Epidermal melanocyte (primary cell): ENCODE measurements around the gene SPEN.

Experiments
- DNase-seq: peaks from one replicate; pipeline ENCODE4 v3.0.0; 2011; ENCODE audit warnings: low spot score; ENCODE audit not compliant: insufficient read length

The SPEN gene

DNA sequence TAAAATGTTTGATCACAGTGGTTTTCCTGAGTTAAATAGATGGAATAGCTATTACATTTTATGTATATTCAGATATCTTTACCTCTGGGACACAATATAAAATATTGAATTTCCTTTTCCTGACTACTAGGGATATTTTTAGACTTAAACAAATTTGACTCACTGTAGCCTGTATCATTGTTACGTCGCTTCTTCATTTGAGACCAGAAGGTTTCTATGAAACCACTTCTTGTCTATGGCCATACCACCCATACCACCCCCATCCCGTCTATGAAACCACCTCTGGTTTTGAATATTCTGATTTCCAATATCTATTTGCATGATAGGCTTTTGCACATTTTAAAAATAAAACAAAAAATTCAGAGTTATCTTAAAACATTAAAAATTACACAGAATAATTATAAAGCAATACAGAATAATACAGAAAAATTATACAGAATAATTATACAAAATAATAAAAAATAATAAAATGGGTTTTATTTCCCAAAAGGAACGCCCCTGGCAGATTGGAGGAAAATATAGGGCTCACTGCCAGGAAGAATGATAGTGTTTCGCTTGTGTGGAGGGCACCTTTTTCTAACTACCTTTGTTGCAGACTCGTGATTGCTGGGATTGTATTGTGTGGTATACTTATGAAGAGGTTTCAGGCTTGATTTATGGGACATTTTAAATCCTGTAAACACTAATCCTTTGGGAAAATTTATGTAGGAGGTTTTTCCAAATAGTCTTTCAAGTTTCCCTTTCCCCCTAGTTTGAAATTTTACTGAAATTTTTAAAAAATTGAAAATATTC is 4.7 kb downstream of the SPEN start:
- no peak for DNase-seq

DNA sequence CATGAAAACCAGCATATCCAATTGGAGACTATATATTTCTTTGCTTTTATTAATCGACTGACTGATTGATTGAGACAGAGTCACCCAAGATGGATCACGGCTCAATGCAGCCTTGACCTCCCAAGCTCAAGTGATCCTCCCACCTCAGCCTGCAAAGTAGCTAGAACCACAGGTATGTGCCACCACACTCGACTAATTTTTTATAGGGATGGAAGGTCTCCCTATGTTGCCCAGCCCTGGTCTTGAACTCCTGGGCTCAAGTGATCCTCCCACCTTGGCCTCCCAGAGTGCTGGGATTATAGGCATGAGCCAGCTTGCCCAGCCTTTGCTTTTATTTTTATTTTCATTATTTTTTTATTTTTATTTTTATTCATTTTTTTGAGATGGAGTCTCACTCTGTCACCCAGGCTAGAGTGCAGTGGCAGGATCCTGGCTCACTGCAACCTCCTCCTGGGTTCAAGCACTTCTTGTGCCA is 5.4 kb downstream of the SPEN start:
- no peak for DNase-seq

DNA sequence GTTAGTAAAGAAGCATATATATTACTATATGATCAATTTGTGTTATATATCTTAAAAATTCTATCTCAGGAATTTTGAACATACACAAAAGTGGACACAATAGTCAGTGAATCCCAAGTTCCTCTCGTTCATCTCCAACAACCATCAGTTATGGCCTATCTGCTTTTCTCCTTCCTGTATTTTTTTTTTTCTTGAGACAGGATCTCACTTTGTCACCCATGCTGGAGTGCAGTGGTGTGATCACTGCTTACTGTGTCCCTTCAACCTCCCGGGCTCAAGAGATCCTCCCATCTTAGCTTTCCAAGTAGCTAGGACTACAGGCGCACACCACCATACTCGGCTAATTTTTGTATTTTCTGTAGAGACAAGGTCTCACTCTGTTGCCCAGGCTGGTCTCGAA is 9.4 kb downstream of the SPEN start:
- no peak for DNase-seq

DNA sequence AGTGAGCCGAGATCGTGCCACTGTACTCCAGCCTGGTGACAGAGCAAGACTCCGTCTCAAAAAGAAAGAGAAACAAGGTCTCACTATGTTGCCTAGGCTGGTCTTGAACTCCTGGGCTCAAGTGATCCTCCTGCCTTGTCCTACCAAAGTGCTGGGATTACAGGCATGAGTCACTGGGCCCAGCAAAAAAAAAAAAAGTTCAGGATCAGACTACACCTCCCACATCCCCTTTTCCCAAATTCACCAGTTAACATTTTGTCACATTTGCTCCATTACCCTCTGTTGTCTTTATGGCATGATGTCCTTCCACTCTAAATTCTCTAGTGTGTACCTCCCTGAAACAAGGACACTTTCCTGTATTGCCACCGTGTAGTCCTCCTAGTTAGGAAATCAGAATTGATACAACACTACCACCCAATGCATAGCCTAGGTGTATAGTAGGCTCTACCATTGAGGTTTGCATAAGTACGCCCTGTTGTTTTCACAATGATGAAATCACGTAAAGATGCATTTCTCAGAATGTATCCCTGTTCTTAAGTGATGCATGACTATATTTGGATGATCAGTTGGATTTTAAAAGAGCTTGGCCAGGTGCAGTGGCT is 10.7 kb downstream of the SPEN start:
- DNase-seq = no peak

DNA sequence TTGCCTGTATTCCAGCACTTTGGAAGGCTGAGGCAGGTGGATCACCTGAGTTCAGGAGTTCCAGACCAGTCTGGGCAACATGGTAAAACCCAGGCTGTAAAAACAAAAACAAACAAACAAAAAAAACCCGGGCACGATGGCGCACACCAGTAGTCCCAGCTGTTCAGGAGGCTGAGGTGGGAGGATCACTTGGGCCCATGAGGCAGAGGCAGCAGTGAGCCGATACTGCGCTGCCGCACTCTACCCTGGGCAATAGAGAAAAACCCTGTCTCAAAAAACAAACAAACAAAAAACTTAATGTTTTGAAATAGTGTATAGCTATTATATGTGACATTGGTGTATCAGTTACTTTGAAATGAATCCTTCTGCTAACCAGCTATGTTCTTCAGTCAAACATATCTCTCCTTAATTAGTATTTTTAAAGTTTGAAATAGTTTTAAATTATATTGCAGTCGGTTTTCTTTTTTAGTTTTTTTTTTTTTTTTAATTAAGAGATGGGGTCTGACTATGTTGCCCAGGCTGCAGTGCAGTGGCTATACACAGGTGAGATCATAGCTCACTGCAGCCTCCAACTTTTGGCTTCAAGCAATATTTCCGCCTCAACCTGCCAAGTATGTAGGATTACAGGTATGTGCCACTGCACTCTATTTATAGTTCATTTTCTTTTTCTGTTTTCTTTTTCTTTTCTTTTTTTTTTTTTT is 11.3 kb downstream of the SPEN start:
- DNase-seq = no peak

DNA sequence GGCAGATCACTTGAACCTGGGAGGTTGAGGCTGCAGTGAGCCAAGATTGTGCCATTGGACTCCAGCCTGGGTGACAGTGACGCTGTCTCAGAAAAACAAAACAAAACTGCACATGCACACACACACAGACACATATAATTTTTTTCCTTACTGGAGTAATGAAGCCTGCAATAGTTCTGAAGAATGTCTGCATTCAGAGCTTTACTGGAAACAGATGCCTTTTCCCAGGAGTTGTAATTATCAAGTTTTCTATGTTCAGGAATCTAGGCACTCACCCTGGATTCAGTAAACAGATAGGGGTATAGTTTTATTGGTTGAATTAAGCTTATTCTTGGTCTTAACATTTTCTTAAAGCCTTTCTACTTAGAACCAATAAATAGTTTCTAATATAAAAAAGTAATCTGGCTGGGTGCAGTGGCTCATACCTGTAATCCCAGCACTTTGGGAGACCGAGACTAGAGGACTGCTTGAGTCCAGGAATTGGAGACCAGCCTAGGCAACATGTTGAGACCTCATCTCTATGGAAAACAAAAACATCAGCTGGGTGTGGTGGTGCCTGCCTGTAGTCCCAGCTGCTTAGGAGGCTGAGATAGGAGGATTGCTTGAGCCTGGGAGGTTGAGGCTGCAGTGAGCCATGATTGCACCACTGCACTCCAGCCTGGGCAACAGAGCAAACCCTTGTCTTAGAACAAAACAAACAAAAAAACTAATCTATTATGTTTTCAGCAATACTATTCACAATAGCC is 15.8 kb downstream of the SPEN start:
- no peak for DNase-seq

DNA sequence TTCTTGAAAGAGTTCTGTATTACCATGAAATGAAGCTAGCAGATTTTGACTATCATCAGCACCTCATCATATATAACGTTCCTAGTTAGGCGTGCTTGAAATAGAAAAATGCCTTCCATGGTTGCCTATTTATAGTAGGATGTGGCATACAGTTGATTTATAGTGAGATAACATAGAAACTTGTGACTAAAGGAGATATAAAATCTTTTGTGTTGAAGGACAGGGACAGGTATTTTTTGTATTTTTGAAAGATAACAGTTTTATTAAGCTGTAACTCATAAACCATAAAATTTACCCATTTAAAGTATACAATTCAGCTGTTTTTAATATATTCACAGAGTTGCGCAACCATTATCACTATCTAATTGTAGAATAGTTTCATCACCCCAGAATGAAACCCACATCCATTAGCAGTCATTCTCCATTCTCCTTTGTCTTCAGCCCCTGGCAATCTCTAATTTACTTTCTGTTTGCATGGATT is 19.3 kb downstream of the SPEN start:
- no peak for DNase-seq

DNA sequence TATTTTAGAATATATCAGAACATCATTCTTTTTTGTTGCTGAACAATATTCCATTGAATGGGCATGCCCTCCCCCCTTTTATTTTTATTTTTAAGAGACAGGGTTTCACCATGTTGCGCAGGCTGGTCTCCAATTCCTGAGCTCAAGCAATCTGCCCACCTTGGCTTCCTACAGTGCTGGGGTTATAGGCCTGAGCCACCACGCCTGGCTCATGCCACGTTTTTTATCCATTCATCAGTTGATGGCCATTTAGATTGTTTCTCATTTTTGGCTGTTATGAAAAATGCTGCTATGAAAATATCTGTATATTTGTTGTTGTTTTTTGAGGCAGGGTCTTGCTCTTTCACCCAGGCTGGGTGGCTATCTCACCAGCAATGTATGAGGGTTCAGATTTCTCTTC is 19.8 kb downstream of the SPEN start:
- DNase-seq = no peak

DNA sequence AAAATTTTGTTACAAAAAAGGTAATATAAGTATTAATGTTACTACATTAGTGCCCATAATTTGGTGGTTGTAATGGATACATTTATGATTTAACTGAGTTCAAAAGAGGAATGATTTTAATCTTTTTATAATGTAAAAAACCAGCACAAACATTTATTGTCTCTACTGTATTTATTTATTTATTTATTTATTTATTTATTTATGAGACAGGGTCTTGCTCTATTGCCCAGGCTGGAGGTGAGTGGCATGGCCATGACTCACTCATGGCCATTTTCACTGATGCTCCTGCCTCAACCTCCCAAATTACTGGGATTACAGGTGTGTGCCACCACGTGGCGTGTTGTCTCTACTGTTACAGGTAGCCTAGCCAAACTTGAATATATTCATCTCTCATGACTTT is 21.9 kb downstream of the SPEN start:
- DNase-seq = no peak

DNA sequence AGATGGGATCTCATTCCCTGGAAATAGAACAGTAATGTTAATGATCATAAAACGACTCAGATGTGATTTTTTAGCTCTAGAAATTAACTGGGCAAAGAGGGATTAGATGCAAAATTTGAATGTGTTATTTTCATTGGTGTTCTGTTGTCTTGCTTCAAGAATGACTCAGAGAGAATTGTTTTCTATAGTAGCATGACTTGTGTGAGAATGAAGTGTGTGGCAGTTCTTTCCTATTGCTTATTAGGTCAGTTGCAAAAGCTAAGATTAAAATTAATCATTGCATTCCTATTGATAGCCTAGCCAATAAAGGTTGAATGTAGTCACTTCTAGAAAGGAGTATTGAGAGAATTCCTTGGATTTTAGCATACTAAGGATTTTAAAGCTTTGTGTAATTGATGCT is 22.9 kb downstream of the SPEN start:
- DNase-seq = no peak

DNA sequence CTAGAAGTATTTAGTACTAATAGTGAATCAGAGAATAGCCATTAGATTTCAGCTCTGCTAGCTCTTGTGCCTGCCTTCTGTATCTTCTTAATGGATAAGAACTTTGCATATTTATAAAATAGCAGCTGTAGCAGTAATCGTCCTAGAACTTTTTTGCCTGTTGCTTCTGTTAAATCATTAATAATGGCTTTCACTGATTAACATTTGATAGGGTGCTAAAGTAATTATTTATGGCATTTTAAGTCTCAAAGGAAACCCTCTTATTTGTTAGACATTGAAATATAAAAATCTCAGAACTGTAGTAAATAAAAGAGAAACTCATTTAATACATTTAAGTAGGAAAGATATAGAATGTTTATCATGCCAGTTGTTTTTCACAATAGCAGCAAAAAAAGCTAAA is 27.0 kb downstream of the SPEN start:
- DNase-seq = no peak

DNA sequence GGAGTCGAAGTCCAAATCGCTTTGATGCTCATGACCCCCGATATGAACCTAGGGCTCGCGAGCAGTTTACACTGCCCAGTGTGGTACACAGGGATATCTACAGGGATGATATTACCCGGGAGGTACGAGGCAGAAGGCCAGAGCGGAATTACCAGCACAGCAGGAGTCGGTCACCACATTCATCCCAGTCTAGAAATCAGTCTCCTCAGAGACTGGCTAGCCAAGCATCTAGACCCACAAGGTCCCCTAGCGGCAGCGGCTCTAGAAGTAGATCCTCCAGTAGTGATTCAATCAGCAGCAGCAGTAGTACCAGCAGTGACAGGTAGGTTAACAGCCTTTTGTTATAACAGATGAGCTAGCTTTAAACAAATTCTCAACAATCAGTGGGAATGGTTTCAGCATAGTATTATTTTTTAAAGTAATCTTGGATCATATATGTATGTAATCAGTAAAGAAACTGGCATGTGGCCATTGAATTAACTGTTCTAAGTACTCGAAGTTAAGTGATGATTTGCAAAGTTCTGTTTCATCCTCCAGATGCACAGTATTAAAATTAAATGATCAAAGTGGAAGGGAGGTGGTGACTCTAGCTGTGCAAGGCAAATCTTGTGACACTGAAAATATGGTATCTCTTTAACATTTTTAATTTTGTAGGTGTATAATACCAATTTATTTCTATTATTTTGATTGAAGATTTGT is 29.0 kb downstream of the SPEN start:
- no peak for DNase-seq

DNA sequence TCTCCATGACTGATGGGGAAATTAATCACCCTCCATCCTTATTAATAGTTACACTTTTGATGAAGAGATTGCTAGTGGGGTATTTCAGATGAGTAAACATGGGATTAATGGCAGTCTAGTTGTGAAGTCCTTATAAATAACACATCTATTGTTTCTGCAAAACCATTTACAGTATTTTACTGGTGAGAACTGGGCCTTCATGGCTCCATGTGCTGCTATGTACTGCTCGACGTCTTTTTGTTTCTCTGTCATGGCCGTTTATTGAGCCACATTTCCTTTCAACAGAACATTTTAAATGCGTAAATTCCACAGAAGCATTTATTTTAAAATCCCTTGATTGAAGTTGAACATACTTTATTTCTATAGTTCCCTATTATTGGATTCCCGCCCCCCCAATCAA is 34.5 kb downstream of the SPEN start:
- DNase-seq = no peak

DNA sequence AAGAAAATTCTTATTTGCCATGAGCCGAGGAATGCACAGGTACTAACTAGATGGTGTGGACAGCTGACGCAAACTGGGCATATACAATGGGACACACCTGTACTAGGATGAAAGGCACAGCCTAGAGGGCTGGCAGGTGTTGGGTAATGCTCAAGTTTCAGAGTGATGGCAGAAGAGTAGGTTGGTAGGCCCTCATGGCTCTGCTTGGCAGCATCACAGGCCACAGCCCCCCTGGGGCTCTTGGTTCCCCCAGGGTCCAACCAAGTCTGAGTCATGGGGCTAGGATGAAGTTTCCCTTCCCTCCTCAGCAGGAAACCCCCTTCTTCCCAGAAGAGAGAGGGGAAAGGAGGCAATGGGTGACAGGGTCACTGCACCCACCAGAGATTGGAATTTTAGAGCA is 35.2 kb downstream of the SPEN start:
- DNase-seq = no peak

DNA sequence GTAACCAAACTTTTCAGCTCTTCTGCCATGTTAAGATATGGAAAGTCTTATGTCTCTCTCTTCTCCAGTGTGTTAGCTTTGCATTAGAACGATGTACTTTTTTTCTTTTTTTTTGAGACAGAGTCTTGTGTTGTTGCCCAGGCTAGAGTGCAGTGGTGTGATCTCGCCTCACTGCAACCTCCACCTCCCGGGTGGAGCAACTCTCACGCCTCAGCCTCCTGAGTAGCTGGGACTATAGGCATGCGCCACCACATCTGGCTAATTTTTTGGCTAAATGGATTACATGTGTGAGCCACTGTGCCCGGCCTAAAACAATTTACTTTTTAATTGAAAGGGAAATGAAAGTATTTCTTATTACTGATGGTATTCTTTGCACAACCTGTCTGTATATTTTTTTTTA is 35.8 kb downstream of the SPEN start:
- no peak for DNase-seq

DNA sequence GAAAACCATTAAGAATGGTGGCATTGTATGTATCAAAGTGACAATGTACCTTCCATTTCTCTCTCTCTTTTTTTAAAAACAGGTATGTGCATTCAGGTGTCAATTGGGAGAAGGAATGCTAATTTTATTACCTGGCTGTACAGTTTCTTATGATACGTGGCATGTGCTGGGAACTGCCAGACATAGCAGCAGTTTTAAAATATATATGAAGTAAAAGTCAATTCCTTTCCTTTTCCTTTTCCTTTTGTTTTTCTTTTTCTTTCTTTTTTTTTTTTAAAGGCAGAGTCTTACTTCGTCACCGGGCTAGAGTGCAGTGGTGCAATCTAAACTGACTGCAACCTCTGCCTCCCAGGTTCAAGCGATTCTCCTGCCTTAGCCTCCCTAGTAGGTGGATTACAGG is 37.0 kb downstream of the SPEN start:
- no peak for DNase-seq

DNA sequence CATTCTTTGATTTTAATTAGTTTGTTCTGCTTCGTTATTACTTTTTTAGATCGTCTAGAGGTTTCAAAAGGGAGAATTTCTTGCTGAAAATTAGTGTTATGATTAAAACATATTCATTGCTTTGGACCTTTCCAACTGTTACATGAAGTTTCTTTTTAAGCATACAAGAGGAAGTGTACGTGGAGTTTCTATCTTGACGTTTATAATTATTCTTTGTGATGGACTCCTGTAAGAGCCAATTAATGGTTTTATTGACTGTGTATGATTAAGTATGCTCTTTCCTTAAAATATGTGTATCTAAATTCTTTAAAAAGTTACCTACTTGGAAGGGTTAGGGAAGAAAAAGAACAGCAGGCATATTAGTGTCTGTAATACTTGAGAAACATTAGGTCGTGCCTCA is 37.8 kb downstream of the SPEN start:
- no peak for DNase-seq

DNA sequence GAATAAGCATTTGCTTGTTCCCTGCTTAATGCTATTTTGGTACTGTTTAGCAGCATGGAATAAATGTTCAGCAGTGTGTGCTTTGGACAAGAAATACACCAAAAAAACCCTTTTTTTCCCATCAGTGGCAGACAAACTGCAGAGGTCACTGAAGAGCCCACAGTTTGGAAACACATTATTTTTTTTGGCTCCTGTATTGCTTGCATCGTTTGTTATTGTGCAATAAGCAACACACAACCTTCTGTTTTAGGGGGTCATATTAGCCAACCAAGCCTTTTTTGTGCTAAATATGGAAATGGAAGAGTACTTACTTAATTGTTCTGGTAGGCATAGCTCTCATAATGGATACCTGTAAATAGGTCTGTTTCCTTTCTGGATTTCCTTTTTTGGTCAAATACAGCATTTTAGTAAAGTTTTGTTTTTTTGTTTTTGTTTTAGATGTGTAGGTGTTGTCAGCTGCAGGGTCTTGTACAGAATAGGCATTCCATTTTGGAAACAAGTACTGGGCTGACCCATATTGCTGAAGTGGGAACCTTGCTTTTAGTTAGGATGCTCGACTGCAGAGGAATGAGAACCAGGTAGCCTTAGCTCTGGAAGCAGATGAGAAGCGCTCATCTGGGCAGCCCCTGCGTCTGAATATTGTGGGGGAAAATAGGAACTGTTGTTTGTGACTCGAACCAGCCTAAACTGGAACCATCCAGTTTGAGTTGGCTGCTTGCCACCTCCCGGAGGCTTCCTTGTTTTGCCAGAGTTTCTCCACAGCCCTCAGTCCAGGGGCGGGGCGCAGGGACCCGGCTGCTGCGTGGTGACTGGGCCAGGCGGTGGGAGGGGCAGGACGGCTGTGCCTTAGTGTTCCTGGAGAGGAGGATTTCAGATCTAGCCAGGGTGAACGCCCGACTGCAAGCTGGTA is 38.4 kb downstream of the SPEN start:
- peak; percentile 59 for DNase-seq

DNA sequence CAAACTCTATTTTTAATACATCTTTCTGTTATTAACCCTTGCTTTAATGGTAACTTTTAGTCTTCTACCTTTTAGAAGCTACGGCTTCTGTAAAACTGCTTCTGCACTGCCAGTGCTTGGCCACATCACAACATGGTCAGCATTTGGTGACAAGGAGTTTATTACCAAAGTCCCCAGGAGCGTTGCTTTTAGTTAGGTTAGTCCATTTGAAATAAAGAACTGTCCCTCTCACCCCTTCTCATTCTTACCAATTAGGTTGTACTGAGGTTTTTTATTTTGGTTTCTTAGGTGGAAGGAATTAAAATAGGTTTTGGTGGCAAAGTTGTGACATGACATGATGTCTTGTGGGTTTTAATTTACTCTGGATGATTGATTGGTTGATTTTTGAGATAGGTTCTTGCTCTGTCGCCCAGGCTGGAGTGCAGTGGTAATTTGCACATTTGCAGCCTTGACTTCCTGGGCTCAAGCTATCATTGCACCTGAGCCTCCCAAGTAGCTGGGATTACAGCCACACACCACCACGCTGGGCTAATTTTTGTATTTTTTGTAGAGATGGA is 39.2 kb downstream of the SPEN start:
- no peak for DNase-seq
